PFSK-1 (cell line): Measurements from ENCODE around the gene C11orf24.

Experiments used
- POLR2AphosphoS5 ChIP-seq: IDR thresholded peaks from 2 replicates; pipeline ENCODE4 v1.6.1; 2012; ENCODE audit warnings: low read depth, mild to moderate bottlenecking, control low read depth, low read length, moderate library complexity
- SIN3A ChIP-seq: IDR thresholded peaks from 2 replicates; pipeline ENCODE4 v1.6.1; 2012; ENCODE audit warnings: mild to moderate bottlenecking, low read length, moderate library complexity, borderline replicate concordance; ENCODE audit not compliant: insufficient read depth
- TAF1 ChIP-seq: IDR thresholded peaks from 2 replicates; pipeline ENCODE4 v1.6.1; 2012; ENCODE audit warnings: low read length, control low read depth, borderline replicate concordance; ENCODE audit not compliant: insufficient read depth
- TF ChIP-seq, protein P1 (sequence below), 2 experiments: IDR thresholded peaks; 2 replicates each; pipeline versions ENCODE4 v1.6.1 to v1.8.0; 2011 to 2012; ENCODE audit warnings: low read depth in 2 of 2, low read length in 2 of 2, control low read depth in 1 of 2, inconsistent platforms in 1 of 2, mild to moderate bottlenecking in 1 of 2, moderate library complexity in 1 of 2; ENCODE audit not compliant: insufficient read depth in 1 of 2

DNA sequence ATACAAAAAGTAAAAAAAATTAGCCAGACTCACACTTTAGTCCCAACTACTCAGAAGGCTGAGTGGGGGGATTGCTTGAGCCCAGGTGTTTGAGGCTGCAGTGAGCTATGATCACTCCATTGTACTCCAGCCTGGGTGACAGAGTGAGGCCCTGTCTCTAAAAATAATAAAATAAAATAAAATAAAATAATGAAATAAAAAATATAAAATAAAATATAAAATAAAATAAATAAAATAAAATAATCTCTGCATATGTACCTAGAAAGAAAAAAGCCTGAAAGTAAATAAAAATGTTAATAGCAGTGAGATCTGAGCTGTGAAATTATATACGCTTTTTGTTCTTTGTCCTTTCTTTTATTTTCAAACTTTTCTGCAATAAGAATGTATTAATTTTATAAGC lies 23.5 kb upstream of the C11orf24 start:
- no peak for TF ChIP-seq TAF1
- no peak for TF ChIP-seq POLR2AphosphoS5
- no peak for TF ChIP-seq SIN3A
- TF ChIP-seq, protein P1, sequence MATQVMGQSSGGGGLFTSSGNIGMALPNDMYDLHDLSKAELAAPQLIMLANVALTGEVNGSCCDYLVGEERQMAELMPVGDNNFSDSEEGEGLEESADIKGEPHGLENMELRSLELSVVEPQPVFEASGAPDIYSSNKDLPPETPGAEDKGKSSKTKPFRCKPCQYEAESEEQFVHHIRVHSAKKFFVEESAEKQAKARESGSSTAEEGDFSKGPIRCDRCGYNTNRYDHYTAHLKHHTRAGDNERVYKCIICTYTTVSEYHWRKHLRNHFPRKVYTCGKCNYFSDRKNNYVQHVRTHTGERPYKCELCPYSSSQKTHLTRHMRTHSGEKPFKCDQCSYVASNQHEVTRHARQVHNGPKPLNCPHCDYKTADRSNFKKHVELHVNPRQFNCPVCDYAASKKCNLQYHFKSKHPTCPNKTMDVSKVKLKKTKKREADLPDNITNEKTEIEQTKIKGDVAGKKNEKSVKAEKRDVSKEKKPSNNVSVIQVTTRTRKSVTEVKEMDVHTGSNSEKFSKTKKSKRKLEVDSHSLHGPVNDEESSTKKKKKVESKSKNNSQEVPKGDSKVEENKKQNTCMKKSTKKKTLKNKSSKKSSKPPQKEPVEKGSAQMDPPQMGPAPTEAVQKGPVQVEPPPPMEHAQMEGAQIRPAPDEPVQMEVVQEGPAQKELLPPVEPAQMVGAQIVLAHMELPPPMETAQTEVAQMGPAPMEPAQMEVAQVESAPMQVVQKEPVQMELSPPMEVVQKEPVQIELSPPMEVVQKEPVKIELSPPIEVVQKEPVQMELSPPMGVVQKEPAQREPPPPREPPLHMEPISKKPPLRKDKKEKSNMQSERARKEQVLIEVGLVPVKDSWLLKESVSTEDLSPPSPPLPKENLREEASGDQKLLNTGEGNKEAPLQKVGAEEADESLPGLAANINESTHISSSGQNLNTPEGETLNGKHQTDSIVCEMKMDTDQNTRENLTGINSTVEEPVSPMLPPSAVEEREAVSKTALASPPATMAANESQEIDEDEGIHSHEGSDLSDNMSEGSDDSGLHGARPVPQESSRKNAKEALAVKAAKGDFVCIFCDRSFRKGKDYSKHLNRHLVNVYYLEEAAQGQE (IDR thresholded peaks at IDR 0.05; ENCODE audit: insufficient read depth in 1 of 2, low read depth in 2 of 2, low read length in 2 of 2), result no peak
